ENCODE measurements around the gene SPIC.
"Not testable (repeated sequence)": the region's sequence is repeated elsewhere in the genome, so short reads cannot be mapped to it uniquely, and the experiment has no call there.

The SPIC gene

GRCh38 chr12:101474711-101475386, at the start of gene SPIC:
Gene SPIC, plus strand, starts transcription at chr12:101475336. Its CDS starts 1,569 bp downstream, at chr12:101476905.
- no peak for DNase-seq

GRCh38 chr12:101430456-101430855, 44.7 kb upstream of the SPIC start:
- no peak for DNase-seq

- no peak for DNase-seq
Measured at GRCh38 chr12:101436136-101436535, 39.0 kb upstream of the SPIC start.

GRCh38 chr12:101439236-101439635, 35.9 kb upstream of the SPIC start:
- no peak for DNase-seq

GRCh38 chr12:101441461-101442224, 33.5 kb upstream of the SPIC start:
- DNase-seq = no peak

GRCh38 chr12:101455685-101456084, 19.5 kb upstream of the SPIC start:
- DNase-seq = no peak

GRCh38 chr12:101459642-101460346, 15.3 kb upstream of the SPIC start:
- no peak for DNase-seq

- DNase-seq = no peak
Measured at GRCh38 chr12:101468948-101469347, 6.2 kb upstream of the SPIC start.

- DNase-seq = no peak
Measured at GRCh38 chr12:101470939-101471338, 4.2 kb upstream of the SPIC start.

GRCh38 chr12:101471878-101472277, 3.3 kb upstream of the SPIC start:
- not testable (repeated sequence) for DNase-seq

- DNase-seq = no peak
Measured at GRCh38 chr12:101474248-101474647, 888 bp upstream of the SPIC start.

- no peak for DNase-seq
Measured at GRCh38 chr12:101475751-101476305, 692 bp downstream of the SPIC start.

GRCh38 chr12:101480849-101481248, 5.7 kb downstream of the SPIC start:
- DNase-seq = no peak

- DNase-seq = no peak
Measured at GRCh38 chr12:101485021-101485420, 9.9 kb downstream of the SPIC start.

- no peak for DNase-seq
Measured at GRCh38 chr12:101488469-101488868, 13.3 kb downstream of the SPIC start.

- DNase-seq = no peak
Measured at GRCh38 chr12:101490286-101490920, 15.3 kb downstream of the SPIC start.

GRCh38 chr12:101491329-101491728, 16.2 kb downstream of the SPIC start:
- no peak for DNase-seq

- no peak for DNase-seq
Measured at GRCh38 chr12:101493556-101493955, 18.4 kb downstream of the SPIC start.

- no peak for DNase-seq
Measured at GRCh38 chr12:101498252-101498651, 23.1 kb downstream of the SPIC start.

- peak; percentile 21 for DNase-seq
Measured at GRCh38 chr12:101501410-101501995, 26.4 kb downstream of the SPIC start.

GRCh38 chr12:101521136-101521535, 46.0 kb downstream of the SPIC start:
- DNase-seq = no peak

- no peak for DNase-seq
Measured at GRCh38 chr12:101527682-101528081, 52.5 kb downstream of the SPIC start.
